ENCODE measurements around the gene PDLIM7.

The PDLIM7 gene

DNA sequence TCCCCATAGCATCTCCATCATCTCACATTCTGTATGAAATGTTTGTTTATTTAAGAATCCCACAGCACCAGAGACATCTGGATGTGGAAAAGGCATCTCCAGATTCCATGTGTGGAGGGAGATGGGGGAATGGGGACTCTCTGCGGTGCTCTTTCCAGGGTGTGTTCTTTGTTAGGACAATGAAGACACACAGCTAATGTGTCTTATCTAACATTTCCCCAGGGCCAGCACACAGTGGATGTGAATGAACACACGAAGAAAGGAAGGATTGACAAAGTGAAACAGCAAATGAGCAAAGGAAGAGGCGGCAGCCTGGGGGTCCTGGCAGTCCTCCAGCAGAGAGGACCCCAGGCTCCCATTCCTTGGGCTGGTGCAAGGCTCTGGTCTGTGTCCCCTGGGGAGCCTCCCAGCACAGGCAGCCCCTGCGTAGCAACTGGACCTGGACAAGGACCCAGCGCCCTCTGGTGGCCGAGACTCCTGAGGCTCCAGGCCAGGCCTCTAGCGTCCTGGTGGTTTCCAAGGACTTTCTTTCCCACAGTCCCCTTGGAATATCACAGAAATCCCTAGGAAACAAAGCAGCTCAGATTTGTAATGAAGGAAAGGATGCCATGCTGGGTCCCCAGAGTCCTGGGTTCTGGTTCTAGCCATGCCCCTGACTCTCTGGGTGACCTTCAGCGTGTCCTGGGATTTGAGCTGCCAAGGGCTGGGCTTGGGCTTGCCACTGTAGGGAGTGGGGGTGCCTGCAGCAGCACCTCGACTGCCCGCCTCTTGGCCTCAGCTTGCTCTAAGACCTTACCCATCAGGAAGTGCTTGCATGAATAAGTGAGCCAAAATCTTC is 3.5 kb upstream of the PDLIM7 start:
- TF ChIP-seq, protein P1, sequence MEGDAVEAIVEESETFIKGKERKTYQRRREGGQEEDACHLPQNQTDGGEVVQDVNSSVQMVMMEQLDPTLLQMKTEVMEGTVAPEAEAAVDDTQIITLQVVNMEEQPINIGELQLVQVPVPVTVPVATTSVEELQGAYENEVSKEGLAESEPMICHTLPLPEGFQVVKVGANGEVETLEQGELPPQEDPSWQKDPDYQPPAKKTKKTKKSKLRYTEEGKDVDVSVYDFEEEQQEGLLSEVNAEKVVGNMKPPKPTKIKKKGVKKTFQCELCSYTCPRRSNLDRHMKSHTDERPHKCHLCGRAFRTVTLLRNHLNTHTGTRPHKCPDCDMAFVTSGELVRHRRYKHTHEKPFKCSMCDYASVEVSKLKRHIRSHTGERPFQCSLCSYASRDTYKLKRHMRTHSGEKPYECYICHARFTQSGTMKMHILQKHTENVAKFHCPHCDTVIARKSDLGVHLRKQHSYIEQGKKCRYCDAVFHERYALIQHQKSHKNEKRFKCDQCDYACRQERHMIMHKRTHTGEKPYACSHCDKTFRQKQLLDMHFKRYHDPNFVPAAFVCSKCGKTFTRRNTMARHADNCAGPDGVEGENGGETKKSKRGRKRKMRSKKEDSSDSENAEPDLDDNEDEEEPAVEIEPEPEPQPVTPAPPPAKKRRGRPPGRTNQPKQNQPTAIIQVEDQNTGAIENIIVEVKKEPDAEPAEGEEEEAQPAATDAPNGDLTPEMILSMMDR (IDR thresholded peaks at IDR 0.05) = peak; percentile 90
- peak; percentile 91 for DNase-seq (ENCODE audit: low spot score)
- Histone ChIP-seq H3K4me3 (no peak overlapping the region), H3K27ac (peak overlapping the region in 1 of 2 donors; percentile 11)

DNA sequence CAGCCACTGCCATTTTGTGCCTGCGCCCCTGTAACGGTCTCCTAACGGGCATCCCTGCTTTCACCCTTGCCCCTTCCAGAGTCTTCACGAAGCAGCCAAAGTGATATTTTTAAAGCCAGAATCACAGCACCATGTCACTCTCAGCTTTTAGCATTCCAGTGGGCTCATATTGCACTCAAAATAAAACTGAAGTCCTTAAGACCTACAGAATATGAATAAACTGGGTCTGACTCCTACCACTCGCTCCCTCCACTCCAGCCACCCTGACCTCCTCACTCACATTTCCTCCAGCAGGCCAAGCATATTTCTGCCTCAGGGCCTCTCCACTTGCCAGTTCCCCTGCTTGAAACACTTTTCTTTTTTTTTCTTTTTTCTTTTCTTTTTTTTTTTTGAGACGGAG is 2.4 kb upstream of the PDLIM7 start:
- Histone ChIP-seq H3K4me3 (no peak overlapping the region), H3K27ac (no peak overlapping the region)
- no peak for DNase-seq (ENCODE audit: low spot score)
- TF ChIP-seq, protein P1 (IDR thresholded peaks at IDR 0.05) = no peak

DNA sequence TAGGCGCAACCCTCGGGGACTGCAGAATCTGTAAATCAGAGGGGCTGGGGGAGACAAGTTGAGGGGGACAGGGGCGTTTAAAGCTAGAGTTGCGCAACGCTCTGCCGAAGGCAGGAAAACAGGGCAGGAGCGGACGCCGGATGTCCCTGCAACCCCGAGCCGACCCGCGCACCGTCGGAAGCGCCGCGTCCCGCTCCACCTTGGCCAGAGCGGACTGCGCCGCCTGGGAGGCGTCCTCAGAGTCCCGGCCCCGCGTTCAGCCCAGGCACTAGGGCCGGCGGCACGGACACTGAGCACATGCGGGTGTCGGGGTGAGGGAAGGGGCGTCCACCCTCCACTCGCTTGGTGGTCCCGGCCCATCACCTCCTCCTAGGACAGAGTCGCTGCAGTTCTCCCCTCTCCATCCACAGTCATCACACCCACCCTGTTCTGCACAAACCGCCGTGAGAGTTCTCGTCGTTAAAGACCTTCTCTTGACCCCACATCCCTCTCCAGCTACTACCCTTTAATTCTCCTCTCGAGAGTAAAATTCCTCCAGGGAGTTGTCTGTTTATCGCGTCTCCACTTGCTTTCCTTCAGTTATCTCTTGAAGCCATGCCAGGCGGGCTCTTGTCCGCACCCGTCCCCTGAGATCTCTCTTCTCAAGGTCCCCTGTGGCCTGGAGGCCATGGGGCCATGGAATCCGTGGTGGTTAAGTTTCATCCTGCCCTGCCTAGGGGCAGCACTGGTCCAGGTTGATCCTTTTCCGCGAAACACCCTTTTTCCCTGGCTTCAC is 796 bp upstream of the PDLIM7 start:
- Histone ChIP-seq H3K4me3 (peak overlapping the region; percentile 98), H3K27ac (peak overlapping the region; percentile 91 to 100)
- TF ChIP-seq, protein P1 (IDR thresholded peaks at IDR 0.05) = no peak
- DNase-seq (ENCODE audit: low spot score) = no peak

DNA sequence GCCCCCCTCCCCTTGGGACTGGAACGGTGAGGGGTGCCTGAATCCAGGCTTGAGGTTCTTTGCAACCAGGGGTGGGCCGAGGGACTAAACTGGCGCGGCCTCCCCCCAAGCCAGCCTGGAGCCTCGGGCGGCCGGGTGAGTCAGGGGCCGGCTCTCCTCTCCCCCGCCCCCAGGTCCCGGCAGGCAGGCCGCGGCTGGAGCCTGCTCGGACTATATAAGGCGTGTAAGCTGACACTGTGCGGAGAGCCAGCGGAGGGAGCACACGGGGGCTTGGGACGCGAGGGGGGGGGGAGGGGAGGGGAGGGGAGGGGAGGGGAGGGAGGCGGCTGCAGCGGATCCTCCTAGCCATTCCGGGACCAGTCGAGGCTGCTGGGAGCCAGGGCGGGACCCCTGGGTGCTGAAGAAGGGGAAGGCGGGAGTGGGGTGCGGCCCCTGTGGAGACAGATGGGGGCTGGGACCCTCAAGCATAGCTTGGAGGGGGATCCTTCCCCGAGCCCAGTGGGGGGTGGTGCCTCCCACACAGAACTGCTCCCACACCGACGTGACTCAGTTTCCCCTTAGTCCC is 595 bp downstream of the PDLIM7 start:
- H3K4me3 ChIP-seq = peak overlapping the region; percentile 98
- DNase-seq (ENCODE audit: low spot score) = peak; percentile 93
- H3K27ac ChIP-seq = peak overlapping the region; percentile 91 to 100
- TF ChIP-seq, protein P1 (IDR thresholded peaks at IDR 0.05) = no peak

DNA sequence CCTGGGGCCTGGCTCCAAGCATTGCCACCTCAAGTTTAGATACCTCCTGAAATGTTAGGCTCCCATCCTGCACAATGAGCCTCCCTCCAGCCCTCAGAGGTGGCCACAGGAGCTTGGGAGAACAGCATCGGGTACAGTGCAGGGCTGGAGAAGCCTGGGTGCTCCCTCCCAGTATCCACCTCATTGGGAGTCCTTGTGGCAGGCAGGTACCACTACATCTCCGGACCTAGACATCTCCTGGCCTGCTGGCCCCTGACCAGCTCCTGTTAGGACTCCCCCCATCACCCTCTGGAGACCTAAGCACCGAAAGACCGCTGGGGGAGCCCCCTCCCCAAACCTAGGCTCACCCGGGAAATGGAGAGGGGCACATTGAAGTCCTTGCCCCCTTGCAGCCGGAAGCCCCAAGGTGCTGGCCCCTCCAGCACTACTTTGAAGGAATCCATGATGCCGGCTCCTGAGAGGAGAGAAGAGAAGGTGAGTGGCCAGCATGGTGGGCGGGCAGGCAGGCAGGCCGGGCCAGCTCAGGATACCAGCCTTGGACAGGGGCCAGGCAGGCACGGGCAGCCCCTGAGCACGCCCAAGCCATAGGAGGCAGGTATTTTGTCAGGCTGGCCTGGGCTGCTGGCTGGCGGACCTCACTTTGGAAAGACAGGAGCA is 1.2 kb downstream of the PDLIM7 start:
- Histone ChIP-seq H3K4me3 (peak overlapping the region; percentile 98), H3K27ac (peak overlapping the region; percentile 91 to 100)
- TF ChIP-seq, protein P1 (IDR thresholded peaks at IDR 0.05) = no peak
- no peak for DNase-seq (ENCODE audit: low spot score)

DNA sequence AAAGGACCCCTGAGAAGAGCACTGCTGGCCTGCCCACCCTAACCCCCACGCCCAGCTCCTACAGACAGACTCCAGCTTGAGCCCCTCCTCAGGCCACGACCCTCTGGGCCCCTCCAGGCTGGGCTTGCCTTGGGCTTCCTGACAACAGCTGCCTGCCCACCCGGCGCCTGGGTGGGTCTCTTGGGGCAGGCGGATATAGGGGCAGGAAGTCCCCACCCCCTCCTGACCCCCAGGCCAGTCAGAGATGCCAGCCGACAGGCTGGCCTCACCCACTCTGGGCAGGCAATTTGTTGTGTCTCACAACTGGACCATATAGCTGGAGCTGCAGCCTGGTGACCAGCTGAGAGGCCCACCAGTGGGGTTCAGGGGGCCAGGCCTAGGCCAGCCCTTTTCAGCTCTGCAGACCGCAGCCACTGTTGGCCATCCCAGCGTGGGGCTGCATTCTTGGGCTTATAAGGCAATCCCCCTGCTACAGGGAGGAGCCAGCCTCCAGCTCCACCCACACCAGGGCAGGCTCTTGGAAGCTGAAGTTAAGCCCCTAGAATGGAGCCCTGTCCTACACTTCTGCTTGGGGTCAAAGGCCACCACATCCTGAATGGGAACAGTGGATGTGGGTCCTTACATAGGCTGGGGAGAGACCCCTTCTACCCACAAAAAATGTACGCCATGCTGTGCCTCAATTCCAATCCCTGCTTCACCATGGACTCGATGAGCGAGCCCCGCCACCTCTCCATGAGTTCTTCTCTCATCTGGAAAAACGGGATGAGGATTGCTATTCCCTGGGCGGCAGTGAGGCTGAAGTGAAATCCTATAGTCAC is 2.0 kb downstream of the PDLIM7 start:
- H3K4me3 ChIP-seq = peak overlapping the region; percentile 98

More for the DNA sequence above, 2.0 kb downstream of the PDLIM7 start:
- TF ChIP-seq, protein P1 (IDR thresholded peaks at IDR 0.05) = no peak
- peak overlapping the region; percentile 91 to 100 for H3K27ac ChIP-seq
- peak; percentile 95 for DNase-seq (ENCODE audit: low spot score)

Data from coronary artery (tissue), 2 donors.